IPS DF 4.7 (cell line): ENCODE results near the gene SNX19.
"Not testable (repeated sequence)": the region's sequence is repeated elsewhere in the genome, so short reads cannot be mapped to it uniquely, and the experiment has no call there.

Source experiments
- DNase-seq: peaks from one replicate; pipeline ENCODE4 v3.0.0-alpha.2; 2013; ENCODE audit warnings: low spot score; ENCODE audit errors: extremely low read depth

Gene SNX19

DNA sequence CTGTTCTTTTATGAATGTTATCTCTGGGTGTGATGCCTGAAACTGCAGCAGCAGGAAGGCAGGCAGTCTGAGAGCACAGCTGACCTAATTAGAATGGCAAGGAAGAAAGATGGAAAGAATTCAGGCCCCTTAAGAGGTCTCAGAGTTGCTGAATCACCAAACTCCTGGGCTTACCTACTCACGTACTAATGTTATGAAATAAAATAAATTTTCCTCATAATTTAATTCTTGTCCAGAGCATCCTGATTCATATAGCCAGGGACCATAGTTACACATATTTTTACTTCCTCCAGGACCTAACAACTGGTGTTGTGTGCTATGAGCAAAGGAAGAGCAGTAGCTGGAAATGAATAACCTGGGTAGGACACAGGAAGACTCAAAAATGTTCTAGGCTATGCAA is 41.9 kb downstream of the SNX19 start:
- DNase-seq: no peak

DNA sequence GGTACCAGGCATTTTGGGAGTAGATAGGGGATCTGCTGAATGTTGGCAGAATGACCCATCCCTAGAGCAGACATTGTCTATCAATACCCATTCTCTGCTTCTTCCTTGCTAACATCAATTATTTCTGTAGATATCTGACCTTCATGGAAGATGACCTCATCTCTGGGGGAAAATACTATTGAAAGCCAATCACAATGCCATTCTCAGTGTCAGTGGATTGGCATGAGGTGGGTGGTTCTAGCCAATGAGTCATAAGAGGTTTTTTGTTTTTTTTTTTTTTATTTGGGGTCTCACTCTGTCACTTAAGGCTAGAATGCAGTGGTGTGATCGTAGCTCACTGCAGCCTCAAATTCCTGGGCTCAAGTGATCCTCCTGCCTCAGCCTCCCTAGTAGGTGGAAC is 42.5 kb downstream of the SNX19 start:
- no peak for DNase-seq

DNA sequence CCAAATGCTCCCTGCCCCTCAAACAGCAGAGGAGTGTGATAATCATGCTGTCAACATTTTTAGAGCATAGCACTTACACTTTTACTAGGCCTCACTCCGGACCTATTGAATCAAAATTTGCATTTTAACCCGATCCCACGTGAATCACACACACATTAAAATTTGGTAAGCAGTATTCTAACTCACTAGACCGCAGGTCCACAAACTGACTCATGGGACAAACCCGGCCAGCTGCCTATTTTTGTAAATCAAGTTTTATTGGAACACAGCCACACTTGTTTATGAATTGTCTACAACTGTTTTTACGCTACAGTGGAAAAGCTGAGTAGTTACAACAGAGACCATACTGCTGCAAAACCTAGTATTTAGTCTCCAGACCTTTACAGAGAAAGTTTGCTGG is 43.3 kb downstream of the SNX19 start:
- no peak for DNase-seq

DNA sequence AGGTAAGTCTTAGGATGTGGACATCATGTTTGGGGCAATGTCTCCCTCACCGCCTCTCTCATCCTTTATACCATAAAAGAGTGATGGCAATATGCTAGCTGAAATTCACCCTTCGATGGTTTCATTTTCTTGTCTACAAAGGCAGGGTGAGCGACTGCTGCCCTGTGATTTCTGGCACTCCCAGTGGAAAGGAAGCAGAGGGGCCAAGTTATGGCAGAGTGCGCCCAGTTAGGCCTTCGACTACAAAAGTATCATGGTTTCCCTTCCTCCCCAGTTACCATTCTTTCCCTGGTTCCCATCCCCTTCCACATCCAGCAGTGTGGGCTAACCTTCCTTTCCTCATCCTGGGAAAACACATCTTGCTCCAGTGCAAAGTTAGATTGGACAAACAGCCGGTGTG is 43.8 kb downstream of the SNX19 start:
- no peak for DNase-seq

DNA sequence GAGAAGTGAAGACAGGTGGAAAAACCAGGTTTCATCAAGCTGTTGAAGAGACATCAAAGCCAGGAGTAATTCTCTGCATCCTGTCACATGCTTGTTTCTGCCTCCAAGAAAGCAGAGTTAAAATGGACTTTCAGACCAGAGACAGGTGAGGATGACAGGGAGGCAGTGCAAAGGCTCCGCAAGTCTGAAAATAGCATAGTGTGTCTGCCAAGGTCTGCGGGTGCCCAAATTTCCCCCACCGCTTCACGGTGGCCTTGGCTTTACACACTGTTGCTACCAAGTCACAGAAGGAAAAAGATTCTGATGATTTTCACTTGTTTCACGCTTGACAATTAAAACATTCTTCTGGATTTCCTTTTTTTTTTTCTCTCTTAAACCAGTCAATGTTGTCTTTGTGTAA is 44.2 kb downstream of the SNX19 start:
- DNase-seq: no peak

DNA sequence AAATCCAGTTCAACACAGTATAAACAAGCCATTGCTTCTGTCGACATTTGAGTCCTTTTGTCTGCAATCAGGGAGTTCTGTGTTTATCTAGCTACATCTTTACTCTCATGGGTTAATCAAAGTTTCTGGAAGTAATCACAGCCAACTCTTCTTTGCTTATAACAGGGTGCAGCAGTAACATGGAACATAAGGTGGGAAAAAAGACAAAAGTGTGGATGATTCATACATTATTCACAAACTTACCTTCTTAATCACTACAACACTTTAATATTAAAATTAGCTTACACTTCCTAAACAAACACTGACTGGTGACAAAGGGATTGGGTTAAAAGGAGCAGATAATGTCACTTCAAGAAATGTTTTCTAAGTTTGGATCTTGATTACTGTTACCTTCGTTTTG is 44.7 kb downstream of the SNX19 start:
- no peak for DNase-seq

DNA sequence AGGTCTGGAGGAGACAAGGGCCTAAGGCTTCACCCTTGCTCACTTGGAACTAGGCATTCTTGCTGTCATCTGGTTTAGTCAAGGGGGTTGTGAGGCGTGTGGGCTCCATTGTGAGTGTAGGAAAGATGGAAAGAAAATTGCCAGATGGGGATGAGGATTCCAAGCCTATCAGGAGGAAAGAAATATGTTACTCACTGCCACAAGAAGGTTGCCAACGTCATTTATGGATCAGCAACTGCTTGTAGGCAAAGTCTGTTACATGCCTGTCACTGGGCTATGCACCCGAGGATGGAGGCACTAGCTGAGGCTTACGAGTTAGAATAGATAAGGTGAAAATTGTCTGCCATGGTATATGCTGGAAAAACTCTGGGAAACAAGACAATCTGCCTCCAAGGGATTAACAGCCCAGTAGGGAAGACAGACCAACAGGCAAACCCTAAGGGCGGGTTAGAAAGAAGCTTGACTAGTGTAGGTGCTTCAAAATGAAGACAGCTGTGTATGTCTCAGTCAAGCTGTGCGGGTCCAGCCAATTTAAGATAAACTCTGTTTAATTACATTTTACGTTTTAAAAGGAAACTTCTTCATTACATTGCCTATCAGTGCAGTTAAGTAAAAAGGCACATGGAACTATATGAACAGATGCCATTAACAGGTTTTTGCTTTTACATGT is 47.4 kb downstream of the SNX19 start:
- DNase-seq: no peak

DNA sequence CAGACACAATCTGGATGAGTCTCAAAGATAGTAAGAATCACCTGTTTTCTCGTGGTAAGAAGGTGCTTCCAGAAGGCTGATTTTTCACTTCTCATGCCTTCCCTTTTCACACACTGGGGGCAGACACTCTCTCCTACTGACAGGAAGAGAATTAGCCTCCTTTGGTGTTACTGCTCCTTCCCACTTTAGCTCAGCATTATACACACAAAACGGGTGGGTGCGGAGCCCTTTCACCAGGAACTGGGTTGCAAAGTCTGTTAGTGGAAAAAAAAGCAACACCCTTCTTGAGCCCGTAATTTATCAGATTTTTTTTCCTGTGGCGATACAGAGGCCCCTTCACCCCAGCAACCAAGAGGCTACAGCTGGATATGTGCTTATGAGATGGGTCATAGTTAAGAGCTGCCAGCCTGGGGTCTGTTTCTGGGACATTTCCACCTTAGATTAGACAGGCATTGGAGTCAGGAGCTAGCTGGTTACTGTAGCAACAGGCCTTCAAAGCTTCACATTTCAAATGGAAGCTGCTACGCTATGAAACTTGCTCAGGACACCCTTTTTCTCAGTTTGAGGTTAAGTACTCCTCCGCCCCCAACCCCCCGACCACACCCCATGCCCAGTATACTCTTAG is 48.1 kb downstream of the SNX19 start:
- DNase-seq: no peak

DNA sequence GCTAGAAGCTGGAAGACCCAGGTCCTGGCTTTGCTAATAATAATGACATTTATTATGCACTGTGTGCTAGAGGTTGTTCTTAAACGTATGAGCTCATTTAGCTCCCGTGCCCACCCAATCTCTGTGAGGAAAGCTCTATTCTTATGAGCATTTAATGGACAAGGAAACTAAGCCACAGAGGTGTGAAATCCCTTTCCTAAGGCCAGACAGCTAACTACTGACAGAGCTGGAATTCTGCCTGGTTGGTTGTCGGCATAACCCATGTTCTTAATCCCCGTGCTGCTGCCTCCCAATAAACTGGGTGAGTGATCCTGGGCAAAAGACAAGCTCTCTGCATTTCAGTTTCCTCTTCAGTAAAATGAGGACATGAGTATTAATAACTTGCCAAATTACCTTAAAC is 49.4 kb downstream of the SNX19 start:
- no peak for DNase-seq

DNA sequence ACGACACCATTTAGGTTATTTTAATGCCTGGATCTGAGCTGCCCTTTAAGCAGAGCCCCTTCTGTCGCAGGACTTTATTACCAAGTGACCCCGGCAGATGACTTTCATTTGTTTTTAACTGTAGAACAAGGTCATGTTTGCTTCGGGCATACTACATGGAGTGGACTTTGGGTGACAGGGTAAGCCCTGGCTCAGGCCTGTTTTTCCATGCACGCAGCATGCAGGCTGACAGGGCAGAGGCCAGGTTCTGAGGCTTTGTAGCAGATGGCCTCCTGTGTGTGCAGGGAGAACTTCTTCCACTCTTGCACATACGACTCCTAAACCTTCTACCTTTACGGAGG is 50.5 kb downstream of the SNX19 start:
- no peak for DNase-seq

DNA sequence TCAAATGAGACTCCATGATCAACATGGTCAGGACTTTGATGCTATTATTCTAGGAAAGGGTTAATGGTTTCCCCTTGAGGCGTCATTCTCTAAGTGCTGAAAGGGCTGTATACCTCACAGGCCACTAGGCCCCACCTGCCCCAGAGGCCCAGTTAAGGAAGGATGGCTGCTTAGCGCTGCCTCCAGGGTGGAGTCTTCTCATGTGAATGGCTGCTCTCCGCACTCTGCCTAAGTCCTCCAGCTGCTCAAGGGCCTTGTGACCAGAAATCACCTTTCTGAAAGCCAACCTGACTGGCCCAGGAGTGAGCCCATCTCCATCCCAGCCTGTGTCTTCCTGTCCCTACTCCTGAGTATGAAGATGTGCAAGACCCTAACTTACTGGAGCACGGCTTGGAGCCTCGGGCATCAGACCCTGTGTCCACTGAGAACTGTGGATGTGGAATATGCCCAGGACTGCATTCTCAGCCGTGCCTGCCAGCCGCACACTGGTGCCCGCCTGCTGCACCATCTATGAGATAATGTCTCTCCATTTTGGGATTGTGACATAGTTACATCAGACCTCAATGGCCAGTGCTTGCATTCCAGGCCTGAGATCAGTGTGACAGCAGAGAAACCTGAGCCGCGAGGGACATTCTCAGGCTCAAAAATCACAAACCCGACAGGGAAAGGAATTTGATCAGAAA is 51.0 kb downstream of the SNX19 start:
- no peak for DNase-seq

DNA sequence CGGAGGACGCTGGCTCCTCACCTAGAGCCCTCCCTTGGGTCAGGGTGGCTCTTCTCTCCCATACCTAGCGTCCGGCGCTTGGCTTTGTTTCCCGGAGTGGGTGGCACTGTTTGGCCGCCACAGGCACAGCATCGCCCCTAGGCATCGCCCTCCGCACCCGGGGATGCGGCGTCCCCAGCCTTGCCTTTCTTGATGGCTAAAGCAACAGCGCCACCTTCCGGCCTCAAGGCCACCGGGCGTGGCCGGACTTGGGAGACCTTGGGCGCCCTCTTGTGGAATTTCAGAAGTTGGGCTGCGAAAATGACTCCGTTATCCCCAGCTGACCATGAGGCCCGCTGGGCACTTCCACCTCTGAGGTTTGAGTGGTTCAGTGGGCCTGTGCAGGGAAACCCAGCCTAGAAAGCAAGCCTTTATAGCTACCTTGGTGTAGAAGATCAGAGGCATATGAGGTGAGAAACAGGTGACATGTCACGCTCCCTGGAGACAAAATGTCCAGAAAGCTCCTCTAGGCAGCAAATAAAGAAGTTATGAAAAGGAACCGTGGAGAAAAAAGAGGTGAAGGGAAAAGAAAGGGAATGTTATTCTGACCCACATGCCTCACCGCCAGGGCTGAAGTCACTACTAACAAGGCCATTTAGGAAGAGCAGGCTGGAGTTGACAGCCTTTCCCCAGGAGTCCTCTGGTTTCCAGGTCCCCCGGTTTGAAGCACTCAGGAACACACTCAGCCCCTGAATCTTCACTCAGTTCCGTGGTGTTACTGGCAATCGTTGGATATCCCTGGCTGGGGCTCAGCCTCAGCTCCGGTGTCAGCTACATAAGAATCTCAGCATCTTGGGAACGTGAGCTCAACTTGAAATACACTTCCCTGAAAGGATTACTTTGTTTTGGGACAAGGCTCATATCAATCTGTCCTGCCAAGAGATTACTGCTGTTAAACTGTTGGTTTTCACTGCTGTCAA is 54.1 kb downstream of the SNX19 start:
- peak; percentile 71 for DNase-seq

DNA sequence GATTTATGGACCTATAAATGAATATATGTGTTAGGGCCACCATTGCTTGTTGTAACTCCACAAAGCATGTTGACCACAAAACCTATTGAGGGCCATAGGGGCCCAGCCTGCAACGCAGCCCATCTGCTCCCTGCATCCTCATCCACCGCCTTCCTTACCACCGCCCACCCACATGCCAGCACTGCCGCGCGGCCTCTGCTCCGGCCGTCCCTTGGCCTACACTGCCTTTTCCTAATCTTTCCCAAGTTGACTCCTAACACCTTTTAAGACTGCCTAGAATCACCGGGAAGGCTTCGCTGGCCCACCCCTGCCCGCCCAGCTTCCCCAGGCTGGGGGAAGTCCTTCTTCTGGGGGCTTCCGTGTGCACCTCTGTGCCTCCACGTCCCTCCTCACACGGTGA is 55.0 kb downstream of the SNX19 start:
- no peak for DNase-seq

DNA sequence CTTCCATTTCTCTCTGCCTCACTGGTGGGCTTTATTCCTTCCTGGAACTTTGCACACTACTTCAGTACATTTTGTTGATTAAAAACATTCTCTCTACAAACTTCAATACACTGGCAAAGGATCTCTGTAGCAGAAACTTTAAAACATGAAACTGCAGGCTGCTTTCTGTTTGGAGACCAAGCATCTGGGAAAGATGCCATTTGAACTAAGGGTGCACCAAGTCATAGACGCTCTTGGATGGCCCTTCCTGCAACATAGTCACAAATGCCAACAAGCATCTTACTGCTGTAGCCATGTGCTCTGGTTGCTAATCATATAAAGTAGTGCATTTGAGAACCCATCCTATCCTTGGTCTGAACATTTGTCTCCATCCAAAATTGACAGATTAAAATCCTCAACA is 56.4 kb downstream of the SNX19 start:
- no peak for DNase-seq

DNA sequence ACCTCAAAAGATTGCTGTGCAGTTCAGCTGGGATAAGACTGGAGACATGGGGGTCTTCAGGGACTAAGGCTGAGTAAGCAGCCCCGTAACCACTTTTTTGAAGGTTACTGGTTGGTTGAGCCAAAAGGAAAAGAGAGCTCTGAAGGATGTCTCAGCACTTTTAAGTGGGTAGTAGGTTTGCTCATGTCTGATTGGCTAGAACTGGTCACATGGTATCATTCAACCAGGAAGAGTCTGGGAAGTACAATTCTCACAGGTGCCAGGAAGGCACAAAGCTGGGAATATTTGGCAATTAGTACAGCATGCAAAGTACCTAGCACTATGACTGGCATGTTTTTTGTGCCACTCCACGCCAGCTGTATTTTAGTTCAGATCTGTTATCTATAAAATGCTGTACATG is 58.1 kb downstream of the SNX19 start:
- no peak for DNase-seq

DNA sequence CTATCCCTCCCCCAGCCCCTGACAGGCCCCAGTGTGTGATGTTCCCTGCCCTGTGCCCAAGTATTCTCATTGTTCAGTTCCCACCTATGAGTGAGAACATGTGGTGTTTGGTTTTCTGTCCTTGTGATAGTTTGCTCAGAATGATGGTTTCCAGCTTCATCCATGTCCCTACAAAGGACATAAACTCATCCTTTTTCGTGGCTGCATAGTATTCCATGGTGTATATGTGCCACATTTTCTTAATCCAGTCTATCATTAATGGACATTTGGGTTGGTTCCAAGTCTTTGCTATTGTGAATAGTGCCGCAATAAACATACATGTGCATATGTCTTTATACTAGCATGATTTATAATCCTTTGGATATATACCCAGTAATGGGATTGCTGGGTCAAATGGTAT is 60.6 kb downstream of the SNX19 start:
- not testable (repeated sequence) for DNase-seq

DNA sequence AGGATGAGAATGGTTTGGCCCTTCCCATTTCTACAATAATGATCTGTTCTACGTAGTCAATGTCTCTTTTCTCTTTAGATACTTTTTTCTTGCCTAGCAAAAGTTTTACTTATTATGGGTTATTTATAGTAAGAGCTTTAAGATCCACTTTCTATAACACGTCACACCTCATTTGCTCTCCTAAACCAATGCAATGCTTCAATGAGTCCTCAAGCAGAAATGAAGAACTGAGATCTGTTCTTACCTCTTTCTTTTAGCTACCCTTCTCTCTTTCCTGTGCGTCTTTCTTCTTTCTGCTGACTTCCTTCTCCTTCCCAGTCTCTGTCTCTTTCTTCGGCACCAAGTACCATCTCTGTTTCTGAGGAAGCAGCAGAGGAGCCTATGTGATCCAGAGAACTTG is 61.8 kb downstream of the SNX19 start:
- no peak for DNase-seq

DNA sequence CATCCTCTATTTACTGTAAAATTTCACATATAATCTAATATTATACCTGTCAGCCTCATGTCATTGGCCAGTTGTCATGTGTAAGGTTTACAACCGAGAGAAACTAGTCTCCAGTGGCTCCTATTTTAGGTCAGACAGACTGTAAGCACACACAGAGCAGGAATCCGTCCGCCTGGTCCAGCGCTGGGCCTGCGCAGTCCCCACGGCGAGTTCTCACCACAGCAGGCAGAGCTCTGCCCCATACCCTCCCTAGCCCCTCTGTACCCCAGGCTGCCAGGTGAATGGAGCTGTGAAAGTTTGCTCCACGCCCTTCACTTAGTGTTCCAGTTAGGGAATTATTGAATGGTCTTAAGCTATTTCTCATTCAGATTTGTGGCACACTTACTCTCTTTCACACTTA is 63.7 kb downstream of the SNX19 start:
- no peak for DNase-seq

DNA sequence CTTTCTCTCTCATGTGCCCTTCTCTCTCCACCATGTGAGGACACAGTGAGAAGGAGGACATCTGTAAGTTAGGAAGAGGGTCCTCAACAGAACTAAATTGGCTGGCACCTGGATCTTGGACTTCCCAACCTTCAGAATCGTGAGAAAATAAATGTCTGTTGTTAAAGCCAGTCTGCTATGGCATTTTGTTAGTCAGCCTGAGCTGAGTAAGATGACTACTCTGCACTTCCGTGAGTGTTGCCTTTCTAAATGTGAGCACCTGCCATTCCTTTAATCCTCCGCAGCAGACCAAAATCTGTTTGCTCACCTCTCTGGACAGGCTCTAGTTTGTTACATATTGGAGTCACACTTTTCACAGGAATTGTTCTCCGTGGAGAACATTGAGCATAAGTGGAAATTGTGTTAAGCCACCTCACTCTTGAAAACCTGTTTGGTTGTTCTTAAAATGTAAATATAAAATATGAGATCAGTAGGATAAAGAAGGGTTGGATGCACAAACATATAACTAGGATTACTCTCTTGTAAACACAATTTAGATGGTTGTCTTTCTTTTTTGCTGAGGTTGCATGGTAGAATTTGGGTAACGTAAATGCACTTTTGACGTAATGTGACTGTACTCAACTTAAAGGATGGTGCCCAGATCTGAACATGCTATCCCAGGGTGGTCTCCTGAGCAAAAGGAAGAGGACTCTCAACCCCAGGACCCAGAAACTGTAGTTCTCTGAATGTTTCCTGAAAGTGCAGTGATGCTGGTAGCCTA is 65.9 kb downstream of the SNX19 start:
- DNase-seq: no peak

DNA sequence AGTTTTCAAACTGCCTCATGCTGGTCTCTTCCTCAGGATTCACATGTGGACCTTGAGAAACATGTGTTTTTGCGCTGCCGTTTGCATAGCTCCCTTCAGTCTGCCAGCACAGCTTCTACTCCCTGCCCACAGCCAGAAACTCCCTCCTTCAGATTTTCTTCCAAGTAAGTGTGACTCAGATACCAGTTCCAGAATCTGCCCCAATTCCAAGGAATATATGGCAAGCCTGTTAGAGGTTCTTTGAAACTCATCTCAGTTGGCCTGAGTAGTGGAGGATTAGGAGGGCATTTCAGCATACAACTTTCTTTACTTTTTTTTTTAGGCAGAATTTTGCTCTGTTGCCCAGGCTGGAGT is 67.1 kb downstream of the SNX19 start:
- DNase-seq: no peak
